GM19452 (cell line): ENCODE measurements around the gene LRRC8E.
"Not testable (repeated sequence)": the region's sequence is repeated elsewhere in the genome, so short reads cannot be mapped to it uniquely, and the experiment has no call there.

Experiments used
- ATAC-seq: cut with Tn5 transposase; IDR thresholded peaks from one replicate; pipeline ENCODE4 v1.9.1; 2021; ENCODE audit not compliant: unreplicated experiment

LRRC8E gene

DNA sequence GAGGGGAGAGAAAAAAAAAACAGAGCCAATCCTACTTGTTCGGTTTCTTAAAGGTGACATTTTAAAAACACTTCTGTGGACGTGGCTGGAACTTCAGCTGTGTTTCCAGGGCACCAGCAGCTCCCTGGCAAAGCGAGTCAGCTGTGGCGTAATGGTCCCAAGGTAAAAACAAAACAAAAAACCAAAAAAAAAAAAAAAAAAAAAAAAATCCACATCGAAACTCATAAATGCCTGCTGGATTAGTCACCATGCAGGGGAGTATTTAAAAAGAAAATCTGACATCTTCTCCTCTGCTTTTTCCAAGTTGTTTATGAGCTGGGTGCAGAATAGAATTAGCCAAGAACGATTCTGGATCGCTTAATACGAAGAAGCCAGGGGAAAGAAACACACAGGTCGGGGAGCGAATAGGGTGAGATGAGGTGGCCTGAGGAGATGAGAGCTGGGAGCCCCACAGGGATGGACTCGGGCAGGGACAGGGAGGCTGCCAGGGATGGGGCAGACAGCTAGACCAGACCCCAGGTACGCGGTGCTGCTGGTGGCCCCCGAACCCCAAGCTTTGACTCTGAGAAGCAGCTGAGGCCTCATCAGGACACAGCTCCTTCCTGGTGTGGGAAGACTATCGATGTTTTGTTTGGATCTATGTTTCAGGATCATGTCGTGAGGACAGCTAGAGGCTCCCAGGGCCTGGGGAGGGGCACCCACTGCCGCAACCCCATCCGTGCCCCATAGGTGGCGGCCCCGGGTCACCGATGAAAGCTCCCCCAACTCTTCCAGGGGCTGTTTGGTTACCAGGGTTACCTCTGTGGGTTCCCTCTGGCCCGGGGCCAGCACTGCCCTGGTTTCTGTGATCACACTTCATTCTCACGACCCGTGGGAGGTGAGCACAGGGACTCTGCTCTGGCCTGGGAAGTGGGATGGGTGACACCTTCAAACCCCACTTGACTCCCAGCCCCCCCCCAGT, 40.7 kb downstream of the LRRC8E start:
- ATAC-seq, result no peak

DNA sequence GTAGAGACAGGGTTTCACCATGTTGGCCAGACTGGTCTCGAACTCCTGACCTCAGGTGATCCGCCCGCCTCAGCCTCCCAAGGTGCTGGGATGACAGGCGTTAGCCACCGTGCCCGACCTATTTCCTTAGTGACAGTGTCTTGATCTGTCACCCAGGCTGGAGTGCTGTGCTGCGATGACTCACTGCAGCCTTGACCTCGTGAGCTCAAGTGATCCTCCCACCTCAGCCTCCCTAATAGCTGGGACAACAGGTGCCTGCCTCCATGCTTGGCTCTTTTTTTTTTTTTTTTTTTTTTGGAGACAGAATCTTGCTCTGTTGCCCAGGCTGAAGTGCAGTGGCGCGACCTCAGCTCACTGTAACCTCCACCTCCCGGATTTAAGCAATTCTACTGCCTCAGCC, 41.7 kb downstream of the LRRC8E start:
- not testable (repeated sequence) for ATAC-seq

- no peak for ATAC-seq
Measured at GRCh38 chr19:7930765-7931164, 42.5 kb downstream of the LRRC8E start.

DNA sequence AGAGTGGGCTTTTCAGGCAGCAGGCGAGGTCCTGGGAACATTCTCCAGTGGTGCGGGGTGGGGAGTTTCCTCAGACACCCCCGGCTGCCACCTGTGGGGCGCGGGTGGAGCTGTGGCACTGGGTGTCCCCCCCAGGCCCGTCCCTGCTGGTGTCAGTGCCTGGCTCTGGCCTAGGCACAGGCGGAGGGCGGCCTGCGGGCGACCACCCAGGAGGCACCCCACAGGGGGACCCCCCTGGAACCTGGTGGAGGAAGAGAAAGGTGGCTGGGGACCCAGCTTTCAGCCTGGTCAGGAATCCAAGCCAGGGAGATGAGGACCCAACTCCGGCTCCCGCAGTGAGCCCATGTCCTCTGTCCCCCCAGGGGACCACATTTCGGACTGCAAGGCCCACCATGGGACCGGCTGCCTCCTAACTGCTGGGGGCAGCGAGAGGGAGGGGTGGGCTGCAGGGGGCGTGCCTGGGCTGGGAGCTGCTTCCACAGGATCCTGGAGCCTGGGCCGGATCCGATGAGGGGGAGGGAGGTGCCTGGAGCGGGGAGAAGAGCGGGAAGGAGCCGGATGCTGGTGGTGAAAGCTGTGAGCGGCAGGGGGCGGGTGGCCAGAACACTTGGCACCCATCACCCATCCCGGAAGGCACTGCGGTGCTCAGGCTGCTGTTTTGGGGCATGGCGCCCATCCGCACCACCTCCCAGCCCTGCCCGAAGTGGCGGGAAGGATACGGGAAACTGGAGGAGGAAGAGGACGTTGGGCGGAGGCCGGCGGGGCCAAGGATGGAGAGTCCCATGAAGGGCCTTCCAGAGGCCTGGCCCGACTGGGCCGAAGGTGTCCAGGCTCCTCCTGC, 43.1 kb downstream of the LRRC8E start:
- ATAC-seq, result no peak

DNA sequence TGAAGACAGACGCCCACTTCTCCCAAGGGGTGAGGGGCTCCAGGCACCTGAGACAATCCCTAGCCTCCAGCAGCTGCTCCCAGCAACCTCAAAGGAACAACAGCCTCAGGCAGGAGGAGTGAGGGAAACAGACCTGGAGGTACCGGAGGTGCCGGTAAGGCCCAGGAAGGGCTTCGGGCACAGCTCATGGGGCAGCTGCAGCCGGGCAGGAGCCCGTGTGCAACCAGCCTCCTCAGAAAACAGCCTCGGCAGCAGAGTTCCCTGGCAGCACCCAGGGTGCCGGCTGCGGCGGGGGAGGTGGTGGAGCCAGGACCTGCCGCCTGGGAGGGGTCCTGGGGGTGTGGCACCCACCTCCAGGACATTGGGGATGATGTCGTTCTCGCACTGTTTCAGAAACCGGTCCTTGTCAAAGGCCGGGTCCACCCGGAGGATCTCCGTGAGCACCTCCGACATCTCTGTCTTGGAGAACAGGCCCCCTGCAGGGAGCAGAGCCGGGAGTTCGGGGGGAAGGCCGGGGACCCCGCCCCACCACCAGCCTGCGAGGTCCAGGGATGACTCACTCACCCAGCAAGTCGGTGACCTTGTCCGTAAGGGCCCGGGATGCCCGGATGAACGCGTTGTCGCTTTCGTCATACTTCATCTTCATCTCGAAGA, 44.1 kb downstream of the LRRC8E start:
- ATAC-seq, result no peak

DNA sequence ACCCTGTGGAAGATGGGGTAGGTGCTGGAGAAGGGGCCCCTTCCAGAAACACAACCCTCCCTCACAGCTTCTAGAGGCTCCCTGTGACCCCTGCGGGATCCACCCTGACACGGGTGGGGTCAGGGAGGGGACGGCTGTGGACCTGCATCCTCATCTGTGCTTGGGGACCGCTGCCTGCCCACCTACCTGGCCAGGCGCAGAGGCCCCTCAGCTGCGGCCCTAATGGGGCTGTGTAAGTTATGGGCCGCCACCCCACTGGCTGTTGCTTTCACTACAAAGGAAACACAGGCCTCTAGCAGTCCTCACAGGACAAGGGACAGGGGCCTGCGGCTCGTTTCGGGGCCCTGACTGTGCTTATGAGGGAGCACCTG, 44.6 kb downstream of the LRRC8E start:
- ATAC-seq, result no peak

DNA sequence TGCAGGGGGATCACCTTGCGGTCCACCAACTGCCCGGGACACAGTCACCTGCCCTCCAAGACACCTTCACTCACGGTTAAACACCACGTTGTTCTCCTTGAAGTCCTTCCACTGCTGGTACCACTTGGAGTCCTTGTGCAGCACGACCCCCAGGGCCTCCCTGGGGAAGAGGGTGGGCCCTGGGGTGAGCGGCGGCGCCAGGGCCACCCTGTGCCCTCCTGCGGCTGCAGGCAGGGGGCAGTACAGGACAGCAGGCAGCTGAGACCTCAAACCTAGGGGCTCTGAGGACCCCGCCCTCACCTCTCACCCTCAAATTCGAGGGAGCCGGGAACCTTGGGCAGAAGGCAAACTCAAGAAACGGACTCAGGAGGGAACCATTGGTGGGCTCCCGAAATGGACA, 45.1 kb downstream of the LRRC8E start:
- no peak for ATAC-seq

DNA sequence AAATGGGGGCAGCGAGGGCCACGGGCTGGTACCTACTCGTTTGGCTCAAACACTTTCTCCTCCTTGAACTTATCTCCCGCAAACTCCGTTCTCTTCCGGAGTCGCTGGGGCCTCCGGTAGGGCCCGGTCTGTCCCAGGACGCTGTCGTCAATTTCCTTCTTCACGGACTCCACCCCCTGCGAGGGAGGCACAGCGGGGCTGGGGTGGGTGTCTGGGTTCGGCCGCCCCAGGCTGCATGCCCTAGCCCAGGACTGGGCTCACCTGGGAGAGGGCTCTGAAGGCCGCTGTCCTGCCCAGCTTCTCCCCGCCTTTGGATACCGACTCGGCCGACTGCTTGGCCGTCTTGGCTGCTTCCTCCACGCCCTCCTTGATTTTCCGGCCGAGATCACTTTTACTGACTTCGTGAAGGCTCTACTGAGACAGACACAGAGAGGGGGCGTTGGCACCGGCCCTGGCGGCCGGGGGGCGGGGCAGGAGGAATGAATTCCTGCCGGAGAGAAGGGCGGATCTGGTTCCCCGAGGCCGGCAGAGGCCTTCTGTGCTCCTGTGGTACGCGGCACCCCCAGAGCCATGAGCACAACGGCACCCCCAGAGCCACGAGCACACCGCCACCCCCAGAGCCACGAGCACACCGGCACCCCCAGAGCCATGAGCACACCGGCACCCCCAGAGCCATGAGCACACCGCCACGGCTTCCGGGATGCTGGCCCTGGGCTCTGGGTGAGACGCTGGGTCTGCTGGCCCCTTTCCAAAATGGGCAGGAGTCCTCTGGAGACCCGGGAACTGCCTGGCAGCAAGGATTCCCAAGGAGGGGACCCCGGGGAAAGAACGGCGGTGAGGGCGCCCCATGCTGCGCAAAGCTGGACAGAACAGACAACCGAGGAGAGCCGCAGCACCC, 45.8 kb downstream of the LRRC8E start:
- ATAC-seq, result no peak

- ATAC-seq, result no peak
Measured at GRCh38 chr19:7934766-7935165, 46.5 kb downstream of the LRRC8E start.

DNA sequence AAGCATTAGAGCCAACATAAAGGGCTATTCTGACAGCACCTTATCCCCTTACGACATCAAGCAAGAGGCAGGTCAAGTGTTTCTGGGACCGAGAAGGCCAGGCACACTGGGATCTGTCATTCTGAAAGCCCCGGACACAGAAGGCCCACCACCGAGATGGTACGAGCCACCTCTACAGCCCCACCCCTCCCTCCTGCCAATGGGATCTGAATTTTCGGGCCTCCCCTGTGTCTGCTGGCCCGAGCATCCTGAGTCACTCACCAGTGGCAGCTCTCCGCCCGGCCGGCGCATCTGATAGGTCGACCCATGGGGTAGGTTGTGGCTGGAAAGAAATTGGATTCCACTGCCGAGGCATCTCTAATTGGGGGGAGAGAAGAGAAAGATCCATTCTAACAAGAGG, 52.5 kb downstream of the LRRC8E start:
- no peak for ATAC-seq

DNA sequence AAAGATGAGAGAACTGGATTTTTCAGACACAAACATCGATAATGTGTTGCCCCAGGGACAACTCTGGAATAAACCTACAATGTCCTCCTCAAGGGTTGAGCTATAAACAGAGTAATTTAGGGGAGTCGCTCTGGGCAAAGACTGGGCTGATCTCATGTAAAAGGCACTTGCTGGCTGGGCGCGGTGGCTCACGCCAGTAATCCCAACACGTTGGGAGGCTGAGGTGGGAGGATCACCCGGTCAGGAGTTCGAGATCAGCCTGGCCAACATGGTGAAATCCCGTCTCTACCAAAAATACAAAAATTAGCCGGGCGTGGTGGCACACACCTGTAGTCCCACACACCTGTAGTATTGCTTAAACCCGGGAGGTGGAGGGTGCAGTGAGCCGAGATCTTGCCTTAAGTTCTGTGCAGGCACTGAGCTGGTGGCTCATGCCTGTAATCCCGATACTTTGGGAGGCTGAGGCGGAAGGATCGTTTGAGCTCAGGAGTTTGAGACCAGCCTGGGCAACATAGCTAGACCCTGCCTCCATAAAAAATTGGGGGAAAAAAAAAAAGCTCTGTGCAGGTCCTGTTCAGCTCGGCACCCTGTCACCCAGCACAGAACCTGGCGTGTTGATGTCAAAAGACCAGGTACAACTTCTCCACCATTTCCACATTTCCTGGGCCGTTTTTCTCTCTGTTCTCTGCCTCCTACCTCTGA, 53.7 kb downstream of the LRRC8E start:
- ATAC-seq, result no peak

DNA sequence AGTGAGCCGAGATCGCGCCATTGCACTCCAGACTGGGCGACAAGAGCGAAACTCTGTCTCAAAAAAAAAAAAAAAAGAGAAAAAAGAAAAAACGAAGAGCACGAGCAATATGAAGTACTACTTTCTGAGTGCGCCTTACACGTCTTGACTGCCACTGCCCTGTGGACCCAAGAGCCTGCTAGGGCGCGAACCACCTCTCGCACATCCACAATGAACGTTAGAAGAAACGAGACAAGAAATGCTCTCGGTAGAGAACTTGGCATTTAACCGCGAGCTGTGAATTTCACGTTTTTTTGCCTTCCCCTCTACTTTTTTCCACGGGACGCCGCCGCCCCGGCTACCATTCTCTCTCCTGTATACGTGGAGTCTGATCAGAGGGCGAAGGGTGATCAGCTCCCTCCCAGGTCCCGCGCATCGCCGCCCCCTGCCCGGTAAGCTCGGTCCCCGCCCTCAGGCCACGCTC, 54.7 kb downstream of the LRRC8E start:
- no peak for ATAC-seq

DNA sequence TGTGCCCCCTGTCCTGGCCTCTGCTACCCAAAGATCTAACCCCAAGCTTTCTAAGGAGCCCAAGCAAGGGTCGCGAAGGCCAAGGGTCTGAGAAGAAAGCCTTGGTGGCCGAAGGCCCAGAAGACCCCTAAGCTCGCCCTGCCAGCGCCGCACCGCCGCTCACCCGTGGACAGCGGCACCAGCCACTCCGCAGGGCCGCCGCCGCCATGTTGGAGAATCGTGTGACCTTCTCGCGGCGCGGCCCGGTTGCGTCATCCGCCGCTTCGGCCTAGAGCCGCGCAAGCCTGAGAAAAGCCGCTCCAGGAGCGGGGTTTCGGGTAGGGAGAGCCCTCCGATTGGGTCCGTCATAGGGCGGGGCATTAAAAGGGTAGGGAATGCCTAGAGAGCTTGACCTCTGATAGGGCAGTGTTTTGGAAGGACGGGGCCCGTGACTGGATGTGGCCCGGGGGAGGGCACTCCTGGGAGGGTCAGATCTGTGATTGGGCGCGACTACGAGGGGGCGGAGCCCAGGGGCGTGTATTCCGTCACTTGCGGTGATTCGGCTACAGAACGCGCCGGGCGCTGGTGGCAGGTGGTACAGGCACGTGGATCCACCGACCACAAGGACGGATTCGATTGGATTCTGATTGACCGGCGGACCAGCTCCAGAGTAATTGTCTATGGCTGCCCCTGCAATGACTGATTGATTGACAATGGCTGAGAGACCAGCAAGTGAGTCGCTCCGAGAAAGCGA, 55.3 kb downstream of the LRRC8E start, which contains the start of gene TIMM44:
TIMM44 (minus strand) TSS at position 223 of the 733 bp plus-strand sequence; CDS start at position 208, 15 bp downstream.
- peak; percentile 90 for ATAC-seq

- ATAC-seq, result peak; percentile 35
Measured at GRCh38 chr19:7944177-7944761, 56.0 kb downstream of the LRRC8E start.

DNA sequence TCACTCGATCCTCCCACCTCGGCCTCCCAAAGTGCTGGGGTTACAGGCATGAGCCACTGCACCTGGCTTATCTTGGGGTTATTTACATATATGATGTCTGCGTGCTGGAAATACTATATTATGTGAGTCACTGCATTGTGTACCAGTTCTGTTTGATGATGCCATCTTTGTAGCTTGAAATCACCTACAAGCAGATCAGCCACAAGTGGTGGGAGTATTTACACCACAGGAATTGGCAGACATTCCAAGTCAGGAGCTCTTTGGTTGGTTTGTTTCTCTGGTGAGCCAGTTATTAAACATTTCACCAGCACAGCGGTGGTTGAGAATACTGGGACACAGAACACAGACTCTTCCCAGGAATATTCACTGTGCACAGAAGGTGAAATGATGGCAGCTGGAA, 59.6 kb downstream of the LRRC8E start:
- no peak for ATAC-seq
